Central memory CD4-positive, alpha-beta T cell (primary cell): ENCODE measurements around the gene SSC4D.

Experiments used
- DNase-seq: peaks from one replicate; pipeline ENCODE4 v3.0.0; 2022

SSC4D gene

DNA sequence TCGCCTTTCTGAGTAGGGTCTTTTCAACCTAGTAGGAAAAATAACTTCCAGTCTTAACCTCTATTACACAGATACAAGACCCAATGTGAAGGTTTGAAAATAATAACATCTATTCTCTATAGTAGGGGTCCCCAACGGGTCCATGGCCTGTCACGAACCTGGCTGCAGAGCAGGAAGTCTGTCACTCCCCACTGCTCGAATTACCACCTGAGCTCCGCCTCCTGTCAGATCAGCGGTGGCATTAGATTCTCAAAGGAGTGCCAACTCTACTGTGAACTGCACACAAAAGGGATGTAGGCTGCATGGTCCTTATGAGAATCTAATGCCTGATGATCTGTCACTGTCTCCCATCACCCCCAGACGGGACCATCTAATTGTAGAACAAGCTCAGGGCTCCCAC lies 58.1 kb downstream of the SSC4D start:
- no peak for DNase-seq

DNA sequence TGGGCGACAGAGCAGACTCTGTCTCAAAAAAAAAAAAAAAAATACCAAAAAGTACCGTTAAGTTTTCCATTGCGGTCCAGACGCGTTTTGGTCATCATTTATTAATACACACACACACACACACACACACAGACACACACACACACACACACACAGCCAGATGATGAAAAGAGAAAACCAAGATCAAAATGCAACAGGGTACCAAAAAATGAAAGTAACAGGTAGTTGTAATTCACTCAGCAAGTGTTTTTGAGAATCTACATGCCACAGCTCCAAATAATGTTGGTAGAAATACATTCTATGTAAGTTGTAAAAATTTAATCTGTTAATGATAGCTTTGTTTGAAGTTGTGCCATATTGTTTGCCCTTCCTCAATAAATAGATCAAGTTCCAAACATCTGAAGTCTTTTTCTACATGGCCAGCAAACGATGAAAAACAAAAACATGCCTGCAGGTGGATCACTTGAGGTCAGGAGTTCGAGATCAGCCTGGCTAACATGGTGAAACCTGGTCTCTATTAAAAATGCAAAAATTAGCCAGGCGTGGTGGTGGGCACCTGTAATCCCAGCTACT lies 60.1 kb downstream of the SSC4D start:
- DNase-seq: no peak

DNA sequence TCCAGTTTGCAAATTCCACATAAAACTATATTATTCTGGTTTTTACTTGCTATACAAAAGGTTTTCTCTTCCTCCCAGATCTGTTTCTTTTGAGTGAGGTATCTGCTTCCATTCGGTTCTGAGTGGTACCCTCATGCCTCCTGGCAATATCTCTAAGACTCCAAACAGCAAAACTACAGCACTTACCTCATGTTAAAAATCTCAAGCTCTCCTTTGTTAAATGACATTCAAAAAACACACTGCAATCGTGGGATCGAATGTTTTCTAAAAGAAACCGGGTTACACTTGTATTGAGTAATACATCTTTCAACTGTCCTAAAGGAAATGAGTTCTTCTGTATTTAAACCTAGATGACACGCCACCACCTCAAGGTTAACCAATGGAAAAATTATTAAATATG lies 61.8 kb downstream of the SSC4D start:
- no peak for DNase-seq

GRCh38 chr7:76346778-76347177 lies 62.7 kb downstream of the SSC4D start:
- no peak for DNase-seq

DNA sequence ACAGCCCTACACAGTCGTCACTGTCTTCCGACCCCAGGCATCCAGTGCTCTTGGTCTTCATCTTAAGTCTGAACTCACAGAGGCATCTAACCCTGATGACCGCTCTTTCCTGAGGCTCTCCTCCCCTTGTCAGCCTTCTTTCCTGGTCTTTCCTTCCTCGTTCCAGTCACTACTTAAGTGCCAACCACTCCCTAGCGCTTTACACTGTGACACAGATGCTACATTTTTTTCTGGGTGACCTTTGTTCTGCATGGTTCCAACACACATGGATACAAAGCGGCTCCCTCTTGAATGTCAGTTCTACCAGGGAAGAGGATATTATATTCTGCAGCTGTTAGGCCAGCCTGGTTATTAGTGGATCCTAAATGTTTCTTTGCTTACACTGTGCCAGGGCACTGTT lies 63.4 kb downstream of the SSC4D start:
- DNase-seq: no peak

GRCh38 chr7:76343931-76344321 lies 65.6 kb downstream of the SSC4D start:
- DNase-seq: no peak

GRCh38 chr7:76343294-76343930 lies 66.1 kb downstream of the SSC4D start:
- DNase-seq: no peak

DNA sequence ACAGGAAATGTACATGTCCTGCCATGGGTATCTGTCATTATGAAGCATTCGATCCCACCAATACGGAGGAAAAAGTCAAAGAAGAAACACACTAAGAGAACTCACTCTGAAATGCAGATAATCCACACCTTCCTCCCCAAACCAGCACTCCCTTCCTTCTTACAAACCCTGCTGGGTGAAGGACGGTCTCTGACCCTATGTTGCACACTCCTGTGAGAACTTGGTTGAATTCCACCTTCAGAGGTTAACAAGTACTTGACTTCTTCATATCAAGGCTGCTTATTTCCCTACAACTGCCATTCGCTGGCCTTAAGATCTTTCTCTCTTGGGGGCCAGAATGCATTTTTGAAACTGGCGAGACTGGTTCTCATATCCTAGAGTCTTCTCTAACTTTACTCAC lies 67.3 kb downstream of the SSC4D start:
- DNase-seq: no peak

GRCh38 chr7:76340617-76341131 lies 68.8 kb downstream of the SSC4D start:
- no peak for DNase-seq
